Measurements from ENCODE around the gene ASPHD1.

ASPHD1 gene

GRCh38 chr16:29916979-29917378, 16.7 kb downstream of the ASPHD1 start:
- H3K27me3 ChIP-seq (ENCODE audit: control insufficient read depth in 2 of 2, insufficient read depth in 2 of 2, low read length in 2 of 2) = no peaks in the 10 kb centered on the region
- H3K27ac ChIP-seq (ENCODE audit: low read depth in 2 of 2, low read length in 2 of 2) = no peak overlapping the region
- no peaks in the 10 kb centered on the region for H3K9me3 ChIP-seq (ENCODE audit: control insufficient read depth in 2 of 2, low read length in 2 of 2)
- H3K36me3 ChIP-seq (ENCODE audit: control insufficient read depth in 2 of 2, insufficient read depth in 2 of 2, low read length in 2 of 2) = peaks cover 21 to 29% of the 10 kb centered on the region in 2 donors
- H3K4me1 ChIP-seq (ENCODE audit: control insufficient read depth in 2 of 2, insufficient read depth in 2 of 2, low read length in 2 of 2) = no peaks in the 10 kb centered on the region
- no peak overlapping the region for H3K9ac ChIP-seq (ENCODE audit: low read depth in 1 of 2, low read length in 2 of 2)
- H3K4me3 ChIP-seq (ENCODE audit: low read length in 2 of 2) = no peak overlapping the region

GRCh38 chr16:29920288-29921033, 20.2 kb downstream of the ASPHD1 start:
- peaks cover 6 to 7% of the 10 kb centered on the region in 2 donors for H3K4me1 ChIP-seq (ENCODE audit: control insufficient read depth in 2 of 2, insufficient read depth in 2 of 2, low read length in 2 of 2)
- H3K4me3 ChIP-seq (ENCODE audit: low read length in 2 of 2) = no peak overlapping the region
- H3K9me3 ChIP-seq (ENCODE audit: control insufficient read depth in 2 of 2, low read length in 2 of 2) = no peaks in the 10 kb centered on the region
- no peak overlapping the region for H3K9ac ChIP-seq (ENCODE audit: low read depth in 1 of 2, low read length in 2 of 2)
- no peaks in the 10 kb centered on the region for H3K27me3 ChIP-seq (ENCODE audit: control insufficient read depth in 2 of 2, insufficient read depth in 2 of 2, low read length in 2 of 2)
- H3K36me3 ChIP-seq (ENCODE audit: control insufficient read depth in 2 of 2, insufficient read depth in 2 of 2, low read length in 2 of 2) = peaks cover 21 to 34% of the 10 kb centered on the region in 2 donors
- no peak overlapping the region for H3K27ac ChIP-seq (ENCODE audit: low read depth in 2 of 2, low read length in 2 of 2)

GRCh38 chr16:29921034-29921385, 20.7 kb downstream of the ASPHD1 start:
- no peak overlapping the region for H3K27ac ChIP-seq (ENCODE audit: low read depth in 2 of 2, low read length in 2 of 2)
- no peaks in the 10 kb centered on the region for H3K27me3 ChIP-seq (ENCODE audit: control insufficient read depth in 2 of 2, insufficient read depth in 2 of 2, low read length in 2 of 2)
- H3K9ac ChIP-seq (ENCODE audit: low read depth in 1 of 2, low read length in 2 of 2) = no peak overlapping the region
- H3K4me3 ChIP-seq (ENCODE audit: low read length in 2 of 2) = no peak overlapping the region
- peaks cover 21 to 34% of the 10 kb centered on the region in 2 donors for H3K36me3 ChIP-seq (ENCODE audit: control insufficient read depth in 2 of 2, insufficient read depth in 2 of 2, low read length in 2 of 2)
- H3K9me3 ChIP-seq (ENCODE audit: control insufficient read depth in 2 of 2, low read length in 2 of 2) = no peaks in the 10 kb centered on the region
- peaks cover 6 to 7% of the 10 kb centered on the region in 2 donors for H3K4me1 ChIP-seq (ENCODE audit: control insufficient read depth in 2 of 2, insufficient read depth in 2 of 2, low read length in 2 of 2)

- H3K27ac ChIP-seq (ENCODE audit: low read depth in 2 of 2, low read length in 2 of 2) = no peak overlapping the region
- H3K9me3 ChIP-seq (ENCODE audit: control insufficient read depth in 2 of 2, low read length in 2 of 2) = no peaks in the 10 kb centered on the region
- no peak overlapping the region for H3K9ac ChIP-seq (ENCODE audit: low read depth in 1 of 2, low read length in 2 of 2)
- peaks cover 21 to 34% of the 10 kb centered on the region in 2 donors for H3K36me3 ChIP-seq (ENCODE audit: control insufficient read depth in 2 of 2, insufficient read depth in 2 of 2, low read length in 2 of 2)
- peaks cover 17% of the 10 kb centered on the region in 2 donors for H3K4me1 ChIP-seq (ENCODE audit: control insufficient read depth in 2 of 2, insufficient read depth in 2 of 2, low read length in 2 of 2)
- H3K27me3 ChIP-seq (ENCODE audit: control insufficient read depth in 2 of 2, insufficient read depth in 2 of 2, low read length in 2 of 2) = no peaks in the 10 kb centered on the region
- H3K4me3 ChIP-seq (ENCODE audit: low read length in 2 of 2) = no peak overlapping the region
Observed at GRCh38 chr16:29922326-29922725, 22.0 kb downstream of the ASPHD1 start.

- no peaks in the 10 kb centered on the region for H3K27me3 ChIP-seq (ENCODE audit: control insufficient read depth in 2 of 2, insufficient read depth in 2 of 2, low read length in 2 of 2)
- no peak overlapping the region for H3K9ac ChIP-seq (ENCODE audit: low read depth in 1 of 2, low read length in 2 of 2)
Observed at GRCh38 chr16:29922986-29923501, 22.8 kb downstream of the ASPHD1 start.

GRCh38 chr16:29925105-29925756, 24.9 kb downstream of the ASPHD1 start:
- Histone ChIP-seq H3K36me3 (ENCODE audit: control insufficient read depth in 2 of 2, insufficient read depth in 2 of 2, low read length in 2 of 2) (peaks cover 16 to 21% of the 10 kb centered on the region in 2 donors), H3K27ac (ENCODE audit: low read depth in 2 of 2, low read length in 2 of 2) (no peak overlapping the region), H3K27me3 (ENCODE audit: control insufficient read depth in 2 of 2, insufficient read depth in 2 of 2, low read length in 2 of 2) (no peaks in the 10 kb centered on the region), H3K9ac (ENCODE audit: low read depth in 1 of 2, low read length in 2 of 2) (peak overlapping the region; percentile 47 to 83), H3K4me1 (ENCODE audit: control insufficient read depth in 2 of 2, insufficient read depth in 2 of 2, low read length in 2 of 2) (peaks cover 19% of the 10 kb centered on the region in 2 donors), H3K9me3 (ENCODE audit: control insufficient read depth in 2 of 2, low read length in 2 of 2) (no peaks in the 10 kb centered on the region), H3K4me3 (ENCODE audit: low read length in 2 of 2) (peak overlapping the region; percentile 91 to 92)

More at GRCh38 chr16:29922986-29923501, 22.8 kb downstream of the ASPHD1 start:
- Histone ChIP-seq H3K4me3 (ENCODE audit: low read length in 2 of 2) (no peak overlapping the region), H3K27ac (ENCODE audit: low read depth in 2 of 2, low read length in 2 of 2) (no peak overlapping the region), H3K4me1 (ENCODE audit: control insufficient read depth in 2 of 2, insufficient read depth in 2 of 2, low read length in 2 of 2) (peaks cover 19% of the 10 kb centered on the region in 2 donors), H3K36me3 (ENCODE audit: control insufficient read depth in 2 of 2, insufficient read depth in 2 of 2, low read length in 2 of 2) (peaks cover 21 to 33% of the 10 kb centered on the region in 2 donors), H3K9me3 (ENCODE audit: control insufficient read depth in 2 of 2, low read length in 2 of 2) (no peaks in the 10 kb centered on the region)

- peak within 1 kb of the TSS; percentile 83 to 91 for H3K9ac ChIP-seq (ENCODE audit: low read depth in 1 of 2, low read length in 2 of 2)
- H3K27me3 ChIP-seq (ENCODE audit: control insufficient read depth in 2 of 2, insufficient read depth in 2 of 2, low read length in 2 of 2) = no peaks in the 10 kb centered on the region
- peak within 1 kb of the TSS; percentile 91 to 92 for H3K4me3 ChIP-seq (ENCODE audit: low read length in 2 of 2)
- peaks cover 10 to 13% of the 10 kb centered on the region in 2 donors for H3K36me3 ChIP-seq (ENCODE audit: control insufficient read depth in 2 of 2, insufficient read depth in 2 of 2, low read length in 2 of 2)
- H3K27ac ChIP-seq (ENCODE audit: low read depth in 2 of 2, low read length in 2 of 2) = peak within 1 kb of the TSS; percentile 92 to 94
- H3K4me1 ChIP-seq (ENCODE audit: control insufficient read depth in 2 of 2, insufficient read depth in 2 of 2, low read length in 2 of 2) = peaks cover 19% of the 10 kb centered on the region in 2 donors
- no peaks in the 10 kb centered on the region for H3K9me3 ChIP-seq (ENCODE audit: control insufficient read depth in 2 of 2, low read length in 2 of 2)
Observed at GRCh38 chr16:29925781-29926710, 25.8 kb downstream of the ASPHD1 start, which contains the start of gene KCTD13. TSS of gene KCTD13 (minus strand) at chr16:29926226. CDS start at chr16:29926033, 193 bp downstream.

GRCh38 chr16:29926711-29927052, 26.4 kb downstream of the ASPHD1 start:
- Histone ChIP-seq H3K4me3 (ENCODE audit: low read length in 2 of 2) (peak overlapping the region; percentile 91 to 92), H3K27me3 (ENCODE audit: control insufficient read depth in 2 of 2, insufficient read depth in 2 of 2, low read length in 2 of 2) (no peaks in the 10 kb centered on the region), H3K36me3 (ENCODE audit: control insufficient read depth in 2 of 2, insufficient read depth in 2 of 2, low read length in 2 of 2) (peaks cover 5 to 10% of the 10 kb centered on the region in 2 donors), H3K27ac (ENCODE audit: low read depth in 2 of 2, low read length in 2 of 2) (peak overlapping the region; percentile 92 to 94), H3K9ac (ENCODE audit: low read depth in 1 of 2, low read length in 2 of 2) (peak overlapping the region; percentile 83 to 91), H3K9me3 (ENCODE audit: control insufficient read depth in 2 of 2, low read length in 2 of 2) (no peaks in the 10 kb centered on the region), H3K4me1 (ENCODE audit: control insufficient read depth in 2 of 2, insufficient read depth in 2 of 2, low read length in 2 of 2) (peaks cover 19% of the 10 kb centered on the region in 2 donors)

- Histone ChIP-seq H3K27me3 (ENCODE audit: control insufficient read depth in 2 of 2, insufficient read depth in 2 of 2, low read length in 2 of 2) (no peaks in the 10 kb centered on the region), H3K4me1 (ENCODE audit: control insufficient read depth in 2 of 2, insufficient read depth in 2 of 2, low read length in 2 of 2) (peaks cover 19% of the 10 kb centered on the region in 2 donors), H3K9ac (ENCODE audit: low read depth in 1 of 2, low read length in 2 of 2) (peak overlapping the region; percentile 83 to 91), H3K4me3 (ENCODE audit: low read length in 2 of 2) (peak overlapping the region; percentile 91 to 92), H3K9me3 (ENCODE audit: control insufficient read depth in 2 of 2, low read length in 2 of 2) (no peaks in the 10 kb centered on the region), H3K36me3 (ENCODE audit: control insufficient read depth in 2 of 2, insufficient read depth in 2 of 2, low read length in 2 of 2) (peaks cover 5 to 9% of the 10 kb centered on the region in 2 donors), H3K27ac (ENCODE audit: low read depth in 2 of 2, low read length in 2 of 2) (peak overlapping the region; percentile 92 to 94)
Observed at GRCh38 chr16:29927070-29927905, 27.0 kb downstream of the ASPHD1 start.

All from mucosa of rectum (tissue), 2 donors.